K562 (cell line): ENCODE data around the gene AGK. TPM values are rescaled to one million over a fixed set of nuclear protein-coding genes. Genes with fewer than 3 reads are reported as not detected.

Experiments
- BHLHE40 ChIP-seq: IDR thresholded peaks from 2 replicates; pipeline ENCODE4 v1.6.1; 2011; ENCODE audit warnings: low read length, improper control_type of control experiment
- BMI1 ChIP-seq: fragments of 150-350 bp; IDR thresholded peaks from 2 replicates; pipeline ENCODE4 v1.6.1; 2014; ENCODE audit warnings: low read length
- CTCF ChIP-seq, 3 experiments: IDR thresholded peaks in 2 of 3; conservative IDR thresholded peaks in 1 of 3; 2 replicates each; pipeline ENCODE4 v1.5.1; 2011 to 2012; ENCODE audit warnings: low read length in 3 of 3, mild to moderate bottlenecking in 3 of 3, control low read depth in 2 of 3, improper control_type of control experiment in 1 of 3, inconsistent platforms in 1 of 3, low read depth in 1 of 3, mixed read lengths in 1 of 3, moderate library complexity in 1 of 3; ENCODE audit not compliant: insufficient read depth in 2 of 3
- FOXJ2 ChIP-seq: fragments of 200-800 bp; sonication (Bioruptor generic); IDR thresholded peaks from 2 replicates; pipeline ENCODE4 v1.6.1; 2016; ENCODE audit warnings: missing genetic modification characterization, missing compliant biosample characterization
- JUND ChIP-seq, 2 experiments: IDR thresholded peaks; 2 replicates in 1 of 2; 3 replicates in 1 of 2; pipeline ENCODE4 v1.6.1; 2011; ENCODE audit warnings: borderline replicate concordance in 2 of 2, low read depth in 2 of 2, low read length in 2 of 2, improper control_type of control experiment in 1 of 2, missing biosample characterization in 1 of 2, missing genetic modification characterization in 1 of 2, missing genetic modification reagents in 1 of 2
- RAD21 ChIP-seq, 2 experiments: fragments of 250-450 bp in 1 of 2; fragments of 450-650 bp in 1 of 2; sonication (Bioruptor Pico) in 1 of 2; formaldehyde crosslinking in 1 of 2; IDR thresholded peaks in 1 of 2; conservative IDR thresholded peaks in 1 of 2; 2 replicates each; pipeline versions ENCODE4 v1.4.0 to v1.8.0; 2020 to 2022; ENCODE audit warnings: mild to moderate bottlenecking in 2 of 2, moderate library complexity in 1 of 2
- SIN3A ChIP-seq, 2 experiments: fragments of 150-350 bp in 1 of 2; IDR thresholded peaks; 2 replicates each; pipeline ENCODE4 v1.6.1; 2011 to 2016; ENCODE audit warnings: borderline replicate concordance in 2 of 2, low read depth in 2 of 2, low read length in 2 of 2, mild to moderate bottlenecking in 2 of 2, moderate library complexity in 2 of 2; ENCODE audit not compliant: control insufficient read depth in 1 of 2
- SMC3 ChIP-seq: conservative IDR thresholded peaks from 2 replicates; pipeline ENCODE4 v1.6.1; 2011; ENCODE audit warnings: low read depth, low read length, improper control_type of control experiment; ENCODE audit not compliant: insufficient read depth
- STAG1 ChIP-seq: sonication (generic); formaldehyde crosslinking; IDR thresholded peaks from 2 replicates; pipeline ENCODE4 v1.5.0; 2020; ENCODE audit warnings: missing genetic modification reagents, borderline replicate concordance
- ZNF592 ChIP-seq: fragments of 450-650 bp; IDR thresholded peaks from 2 replicates; pipeline ENCODE4 v1.6.1; 2017; ENCODE audit warnings: antibody characterized with exemption, mild to moderate bottlenecking
- polyA plus RNA-seq, 8 experiments: library from polyadenylated mRNA; depleted of rRNA in 4 of 8; stranded (reverse) in 5 of 8; unstranded in 3 of 8; fragments of >200 nt; fragmentation: Nextera tagmentation in 2 of 8; fragmentation: Illumina TruSeq in 1 of 8; extraction: Ambion mirVana in 2 of 8; extraction: Trizol in 1 of 8; gene quantifications; 2 replicates each; pipeline versions ENCODE4 v1.2.1 to v1.2.3, GENCODE V29; 2011 to 2014; ENCODE audit warnings: inconsistent platforms in 1 of 8, missing spikeins in 1 of 8
- total RNA-seq, 7 experiments: library from RNA; depleted of rRNA in 6 of 7; stranded (reverse); fragments of >200 nt in 6 of 7; fragmentation: Illumina TruSeq in 2 of 7; extraction: Trizol in 2 of 7; gene quantifications; 2 replicates each; pipeline versions ENCODE4 v1.2.1 to v1.2.3, GENCODE V29; 2011 to 2021; ENCODE audit warnings: low replicate concordance in 1 of 7
- TF ChIP-seq, protein P1 (sequence below): sonication (generic); formaldehyde crosslinking; IDR thresholded peaks from 2 replicates; pipeline ENCODE4 v1.8.1; 2023; ENCODE audit warnings: mild to moderate bottlenecking, missing genetic modification reagents, moderate library complexity
- TF ChIP-seq, protein P2 (sequence below): sonication (generic); formaldehyde crosslinking; IDR thresholded peaks from 2 replicates; pipeline ENCODE4 v1.8.1; 2023; ENCODE audit warnings: mild to moderate bottlenecking, missing genetic modification reagents
- TF ChIP-seq, protein P3 (sequence below): fragments of 450-650 bp; IDR thresholded peaks from 2 replicates; pipeline ENCODE4 v1.6.1; 2016

Gene AGK
- total and polyA plus RNA-seq, 9 of the 15 experiments (the other 6 are each of a cell fraction or from before 2014, with no cell fraction given): 50.7 to 128 (median 71.8) TPM

- TF ChIP-seq BMI1: 0 out of 2 replicates have a peak, but pooled peaks have one; percentile 55
- TF ChIP-seq, protein P1, sequence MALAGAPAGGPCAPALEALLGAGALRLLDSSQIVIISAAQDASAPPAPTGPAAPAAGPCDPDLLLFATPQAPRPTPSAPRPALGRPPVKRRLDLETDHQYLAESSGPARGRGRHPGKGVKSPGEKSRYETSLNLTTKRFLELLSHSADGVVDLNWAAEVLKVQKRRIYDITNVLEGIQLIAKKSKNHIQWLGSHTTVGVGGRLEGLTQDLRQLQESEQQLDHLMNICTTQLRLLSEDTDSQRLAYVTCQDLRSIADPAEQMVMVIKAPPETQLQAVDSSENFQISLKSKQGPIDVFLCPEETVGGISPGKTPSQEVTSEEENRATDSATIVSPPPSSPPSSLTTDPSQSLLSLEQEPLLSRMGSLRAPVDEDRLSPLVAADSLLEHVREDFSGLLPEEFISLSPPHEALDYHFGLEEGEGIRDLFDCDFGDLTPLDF (CRISPR knock-in tag): 0 out of 2 replicates have a peak, but pooled peaks have one; percentile 29
- TF ChIP-seq FOXJ2: peak; percentile 92
- TF ChIP-seq CTCF (IDR thresholded peaks at IDR 0.05 in 2 of 3, conservative IDR thresholded peaks at IDR 0.05 in 1 of 3; ENCODE audit: insufficient read depth in 2 of 3, low read depth in 1 of 3, low read length in 3 of 3): peak; percentile 69 to 93 (median 90)
- TF ChIP-seq, protein P2, sequence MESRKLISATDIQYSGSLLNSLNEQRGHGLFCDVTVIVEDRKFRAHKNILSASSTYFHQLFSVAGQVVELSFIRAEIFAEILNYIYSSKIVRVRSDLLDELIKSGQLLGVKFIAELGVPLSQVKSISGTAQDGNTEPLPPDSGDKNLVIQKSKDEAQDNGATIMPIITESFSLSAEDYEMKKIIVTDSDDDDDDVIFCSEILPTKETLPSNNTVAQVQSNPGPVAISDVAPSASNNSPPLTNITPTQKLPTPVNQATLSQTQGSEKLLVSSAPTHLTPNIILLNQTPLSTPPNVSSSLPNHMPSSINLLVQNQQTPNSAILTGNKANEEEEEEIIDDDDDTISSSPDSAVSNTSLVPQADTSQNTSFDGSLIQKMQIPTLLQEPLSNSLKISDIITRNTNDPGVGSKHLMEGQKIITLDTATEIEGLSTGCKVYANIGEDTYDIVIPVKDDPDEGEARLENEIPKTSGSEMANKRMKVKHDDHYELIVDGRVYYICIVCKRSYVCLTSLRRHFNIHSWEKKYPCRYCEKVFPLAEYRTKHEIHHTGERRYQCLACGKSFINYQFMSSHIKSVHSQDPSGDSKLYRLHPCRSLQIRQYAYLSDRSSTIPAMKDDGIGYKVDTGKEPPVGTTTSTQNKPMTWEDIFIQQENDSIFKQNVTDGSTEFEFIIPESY (CRISPR knock-in tag): 0 out of 2 replicates have a peak, but pooled peaks have one; percentile 40
- no peak for TF ChIP-seq ZNF592
- TF ChIP-seq SIN3A (IDR thresholded peaks at IDR 0.05; ENCODE audit: borderline replicate concordance in 2 of 2, control insufficient read depth in 1 of 2, low read depth in 2 of 2, low read length in 2 of 2): no peak
- TF ChIP-seq STAG1: peak; percentile 61; the same call in 1 of the 2 replicates
- peak; percentile 27; the same call in 1 of the 2 replicates for TF ChIP-seq JUND (IDR thresholded peaks at IDR 0.05; ENCODE audit: borderline replicate concordance, low read depth, low read length)
- no peak for TF ChIP-seq JUND (tag; IDR thresholded peaks at IDR 0.05; ENCODE audit: borderline replicate concordance, low read depth, low read length)
- peak; percentile 63 for TF ChIP-seq SMC3
- peak; percentile 28; the same call in 1 of the 2 replicates for TF ChIP-seq BHLHE40
- TF ChIP-seq, protein P3, sequence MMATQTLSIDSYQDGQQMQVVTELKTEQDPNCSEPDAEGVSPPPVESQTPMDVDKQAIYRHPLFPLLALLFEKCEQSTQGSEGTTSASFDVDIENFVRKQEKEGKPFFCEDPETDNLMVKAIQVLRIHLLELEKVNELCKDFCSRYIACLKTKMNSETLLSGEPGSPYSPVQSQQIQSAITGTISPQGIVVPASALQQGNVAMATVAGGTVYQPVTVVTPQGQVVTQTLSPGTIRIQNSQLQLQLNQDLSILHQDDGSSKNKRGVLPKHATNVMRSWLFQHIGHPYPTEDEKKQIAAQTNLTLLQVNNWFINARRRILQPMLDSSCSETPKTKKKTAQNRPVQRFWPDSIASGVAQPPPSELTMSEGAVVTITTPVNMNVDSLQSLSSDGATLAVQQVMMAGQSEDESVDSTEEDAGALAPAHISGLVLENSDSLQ: peak; percentile 70
- TF ChIP-seq RAD21 (CRISPR knock-in tag; conservative IDR thresholded peaks at IDR 0.05 in 1 of 2, IDR thresholded peaks at IDR 0.05 in 1 of 2): peak; percentile 82 to 84
These were observed 98.8 kb downstream of the AGK start (continued) for GRCh38 chr7:141649865-141650634.
